ENCODE results near the gene CDKN2D. TPM values are rescaled to one million over a fixed set of nuclear protein-coding genes. Genes with fewer than 3 reads are reported as not detected.

Gene CDKN2D
- polyA plus RNA-seq, 1 donor from 2014 or later, result 333 TPM

- Histone ChIP-seq H2AFZ (ENCODE audit: low read depth, low read length) (no peak overlapping the region), H3K27ac (ENCODE audit: low read length) (no peak overlapping the region), H3K27me3 (ENCODE audit: insufficient read depth, low read depth, low read length) (peaks cover 65% of the 10 kb centered on the region), H3K9me2 (ENCODE audit: insufficient read depth, low read length) (no peaks in the 10 kb centered on the region), H3K9me3 (ENCODE audit: low read length) (no peaks in the 10 kb centered on the region), H3K79me2 (replicated peaks; ENCODE audit: insufficient read depth, low read length) (no peaks in the 10 kb centered on the region), H3F3A (ENCODE audit: insufficient read depth, low read length, poor library complexity, severe bottlenecking) (no peaks in the 10 kb centered on the region), H3K4me3 (ENCODE audit: low read length) (no peak overlapping the region), H3K36me3 (ENCODE audit: insufficient read depth, low read length) (no peaks in the 10 kb centered on the region), H3K4me2 (ENCODE audit: low read length) (no peak overlapping the region), H4K20me1 (ENCODE audit: insufficient read depth) (no peaks in the 10 kb centered on the region), H3K9ac (ENCODE audit: low read length) (no peak overlapping the region)
- no peak for TF ChIP-seq SMC3 (conservative IDR thresholded peaks at IDR 0.05; ENCODE audit: poor library complexity)
- no peak for TF ChIP-seq RAD21 (conservative IDR thresholded peaks at IDR 0.05)
- no peak for TF ChIP-seq MXI1 (conservative IDR thresholded peaks at IDR 0.05; ENCODE audit: poor library complexity, severe bottlenecking)
Measured at GRCh38 chr19:10518444-10519361, 50.1 kb downstream of the CDKN2D start.

DNA sequence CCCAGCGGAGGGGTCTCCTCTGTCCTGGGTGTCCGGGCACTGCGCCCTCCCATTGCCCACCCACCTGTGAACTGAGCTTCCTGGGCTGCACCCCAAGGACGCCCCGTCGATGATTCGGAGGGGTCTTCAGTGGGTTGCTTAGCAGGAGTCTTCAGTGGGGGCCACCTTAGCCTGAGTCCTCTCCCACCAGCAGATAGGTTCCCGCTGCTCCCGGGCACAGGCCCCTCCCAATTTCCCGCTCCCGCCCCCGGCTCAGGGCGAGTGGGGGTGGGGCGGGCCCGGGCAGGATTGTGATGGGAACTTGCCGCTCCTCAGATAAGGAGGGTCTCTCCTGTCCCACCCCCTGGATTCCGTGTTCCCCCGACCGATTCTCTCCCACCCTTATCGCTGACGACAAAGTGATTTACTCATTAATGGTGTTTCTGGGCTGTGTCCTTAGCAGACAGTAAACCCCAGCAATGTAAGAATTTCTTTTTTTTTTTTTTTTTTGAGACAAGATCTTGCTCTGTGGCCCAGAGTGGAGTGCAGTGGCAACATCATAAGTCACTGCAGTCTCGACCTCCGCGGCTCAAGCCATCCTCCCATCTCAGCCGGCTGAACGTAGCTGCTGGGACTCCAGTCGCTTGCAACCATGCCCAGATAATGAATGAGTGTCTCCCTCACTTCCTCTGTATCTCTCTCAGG is 50.9 kb downstream of the CDKN2D start:
- Histone ChIP-seq H3K36me3 (ENCODE audit: insufficient read depth, low read length) (no peaks in the 10 kb centered on the region), H3K9me3 (ENCODE audit: low read length) (no peaks in the 10 kb centered on the region), H3K9ac (ENCODE audit: low read length) (no peak overlapping the region), H3K9me2 (ENCODE audit: insufficient read depth, low read length) (no peaks in the 10 kb centered on the region), H3K79me2 (replicated peaks; ENCODE audit: insufficient read depth, low read length) (no peaks in the 10 kb centered on the region), H3K4me3 (ENCODE audit: low read length) (no peak overlapping the region), H2AFZ (ENCODE audit: low read depth, low read length) (no peak overlapping the region), H3K27me3 (ENCODE audit: insufficient read depth, low read depth, low read length) (peaks cover 73% of the 10 kb centered on the region), H4K20me1 (ENCODE audit: insufficient read depth) (no peaks in the 10 kb centered on the region), H3K27ac (ENCODE audit: low read length) (no peak overlapping the region), H3F3A (ENCODE audit: insufficient read depth, low read length, poor library complexity, severe bottlenecking) (no peaks in the 10 kb centered on the region), H3K4me2 (ENCODE audit: low read length) (no peak overlapping the region)
- no peak for TF ChIP-seq CTCF (IDR thresholded peaks at IDR 0.05; ENCODE audit: poor library complexity, severe bottlenecking)
- TF ChIP-seq POLR2AphosphoS5 (IDR thresholded peaks at IDR 0.05), result no peak
- no peak for TF ChIP-seq EZH2 (IDR thresholded peaks at IDR 0.05; ENCODE audit: borderline replicate concordance, insufficient read depth, low read length, poor library complexity, severe bottlenecking)
- no peak for TF ChIP-seq EP300 (conservative IDR thresholded peaks at IDR 0.05; ENCODE audit: poor library complexity, severe bottlenecking)

GRCh38 chr19:10517361-10517759 is 51.4 kb downstream of the CDKN2D start, which contains the start of gene S1PR5:
Gene S1PR5, minus strand, starts transcription at chr19:10517447. Its CDS starts 2,436 bp downstream, at chr19:10515011.
- TF ChIP-seq MXI1 (conservative IDR thresholded peaks at IDR 0.05; ENCODE audit: poor library complexity, severe bottlenecking), result no peak
- TF ChIP-seq EZH2 (IDR thresholded peaks at IDR 0.05; ENCODE audit: borderline replicate concordance, insufficient read depth, low read length, poor library complexity, severe bottlenecking), result no peak
- TF ChIP-seq SMC3 (conservative IDR thresholded peaks at IDR 0.05; ENCODE audit: poor library complexity), result no peak
- TF ChIP-seq EP300 (conservative IDR thresholded peaks at IDR 0.05; ENCODE audit: poor library complexity, severe bottlenecking), result no peak
- no peak for TF ChIP-seq RAD21 (conservative IDR thresholded peaks at IDR 0.05)
- TF ChIP-seq CTCF (IDR thresholded peaks at IDR 0.05; ENCODE audit: poor library complexity, severe bottlenecking), result no peak
- TF ChIP-seq TAF1 (IDR thresholded peaks at IDR 0.05; ENCODE audit: low read depth), result no peak
- TF ChIP-seq POLR2AphosphoS5 (IDR thresholded peaks at IDR 0.05), result no peak
- TF ChIP-seq REST (IDR thresholded peaks at IDR 0.05; ENCODE audit: borderline replicate concordance), result no peak
- H3K79me2 ChIP-seq (replicated peaks; ENCODE audit: insufficient read depth, low read length), result no peaks in the 10 kb centered on the region
- no peak within 1 kb of the TSS for H3K9ac ChIP-seq (ENCODE audit: low read length)
- H3K9me2 ChIP-seq (ENCODE audit: insufficient read depth, low read length), result no peaks in the 10 kb centered on the region
- H3K27ac ChIP-seq (ENCODE audit: low read length), result no peak within 1 kb of the TSS
- no peaks in the 10 kb centered on the region for H4K20me1 ChIP-seq (ENCODE audit: insufficient read depth)
- no peaks in the 10 kb centered on the region for H3K36me3 ChIP-seq (ENCODE audit: insufficient read depth, low read length)
- H3K9me3 ChIP-seq (ENCODE audit: low read length), result no peaks in the 10 kb centered on the region
- no peak within 1 kb of the TSS for H2AFZ ChIP-seq (ENCODE audit: low read depth, low read length)
- peaks cover 79% of the 10 kb centered on the region for H3K27me3 ChIP-seq (ENCODE audit: insufficient read depth, low read depth, low read length)
- no peaks in the 10 kb centered on the region for H3F3A ChIP-seq (ENCODE audit: insufficient read depth, low read length, poor library complexity, severe bottlenecking)
- no peak within 1 kb of the TSS for H3K4me2 ChIP-seq (ENCODE audit: low read length)
- H3K4me3 ChIP-seq (ENCODE audit: low read length), result no peak within 1 kb of the TSS
